Stimulated activated naive CD4-positive, alpha-beta T cell treated with Interleukin-2 at 50 U/mL for 16 hours (primary cell): ENCODE data around the gene COPG2.
"Not testable (repeated sequence)": the region's sequence is repeated elsewhere in the genome, so short reads cannot be mapped to it uniquely, and the experiment has no call there.

Source experiments
- DNase-seq: peaks from one replicate; lab custom pipeline; 2025; lab: John Stamatoyannopoulos, UW

Gene COPG2

GRCh38 chr7:130650611-130651120 is 17.9 kb downstream of the COPG2 start:
- no peak for DNase-seq

GRCh38 chr7:130649004-130649790 is 19.4 kb downstream of the COPG2 start:
- DNase-seq: no peak

GRCh38 chr7:130648580-130648979 is 20.0 kb downstream of the COPG2 start:
- DNase-seq: no peak

GRCh38 chr7:130642383-130642782 is 26.2 kb downstream of the COPG2 start:
- no peak for DNase-seq

- DNase-seq: no peak
Observed at GRCh38 chr7:130641497-130641896, 27.1 kb downstream of the COPG2 start.

- DNase-seq: no peak
Observed at GRCh38 chr7:130641040-130641439, 27.5 kb downstream of the COPG2 start.

GRCh38 chr7:130639388-130639787 is 29.2 kb downstream of the COPG2 start:
- no peak for DNase-seq

GRCh38 chr7:130632111-130632510 is 36.4 kb downstream of the COPG2 start:
- no peak for DNase-seq

- no peak for DNase-seq
Observed at GRCh38 chr7:130628901-130629300, 39.6 kb downstream of the COPG2 start.

GRCh38 chr7:130627775-130628174 is 40.8 kb downstream of the COPG2 start:
- DNase-seq: no peak

- no peak for DNase-seq
Observed at GRCh38 chr7:130622866-130623265, 45.7 kb downstream of the COPG2 start.

- DNase-seq: no peak
Observed at GRCh38 chr7:130615583-130615982, 53.0 kb downstream of the COPG2 start.

- no peak for DNase-seq
Observed at GRCh38 chr7:130614449-130614848, 54.1 kb downstream of the COPG2 start.

- no peak for DNase-seq
Observed at GRCh38 chr7:130611218-130611617, 57.3 kb downstream of the COPG2 start.

GRCh38 chr7:130607066-130607465 is 61.5 kb downstream of the COPG2 start:
- DNase-seq: not testable (repeated sequence)

GRCh38 chr7:130606161-130606560 is 62.4 kb downstream of the COPG2 start:
- DNase-seq: no peak

GRCh38 chr7:130598056-130598455 is 70.5 kb downstream of the COPG2 start:
- DNase-seq: no peak

GRCh38 chr7:130595986-130596385 is 72.6 kb downstream of the COPG2 start:
- DNase-seq: no peak

GRCh38 chr7:130593033-130593432 is 75.5 kb downstream of the COPG2 start:
- DNase-seq: no peak

- not testable (repeated sequence) for DNase-seq
Observed at GRCh38 chr7:130591464-130591863, 77.1 kb downstream of the COPG2 start.

- not testable (repeated sequence) for DNase-seq
Observed at GRCh38 chr7:130585932-130586331, 82.6 kb downstream of the COPG2 start.

- DNase-seq: not testable (repeated sequence)
Observed at GRCh38 chr7:130575110-130575509, 93.4 kb downstream of the COPG2 start.

GRCh38 chr7:130570144-130570543 is 98.4 kb downstream of the COPG2 start:
- DNase-seq: not testable (repeated sequence)

GRCh38 chr7:130566898-130567280 is 101.7 kb downstream of the COPG2 start:
- DNase-seq: no peak
